Endothelial cell of umbilical vein (primary cell): Measurements from ENCODE around the gene GPS1. TPM values are rescaled to one million over a fixed set of nuclear protein-coding genes. Genes with fewer than 3 reads are reported as not detected.

Experiments used
- BruUV-seq: library from RNA; stranded (reverse); fragments of 400-500 nt; replicated peaks from 2 replicates; lab custom pipeline; 2021; lab: Mats Ljungman, UMichigan
- CTCF ChIA-PET: fragments of 300-600, 350-600 bp; sonication (Branson Sonifier 250); formaldehyde crosslinking; loops from one replicate; lab custom pipeline; 2021; ENCODE audit warnings: antibody characterized with exemption, inconsistent platforms; lab: Charles Lee
- POLR2A ChIA-PET: fragments of 300-600, 350-600 bp; sonication (Branson Sonifier 250); formaldehyde crosslinking; loops from one replicate; lab custom pipeline; 2021; ENCODE audit warnings: antibody characterized with exemption, inconsistent platforms; lab: Charles Lee
- DNase-seq: peaks from one replicate; pipeline ENCODE4 v3.0.0-alpha.2; 2011; ENCODE audit warnings: low read depth, low spot score
- FAIRE-seq: peaks from 2 replicates; lab custom pipeline; 2011; peaks lifted over from hg19 to GRCh38; lab: Jason Lieb, UNC
- H2AFZ ChIP-seq: 2 replicates; pipeline ENCODE4 v1.6.0; 2012; ENCODE audit warnings: low read depth, low read length, control low read depth, inconsistent platforms
- H3K27ac ChIP-seq: 2 replicates; pipeline ENCODE4 v1.5.1; 2011; ENCODE audit warnings: low read depth, mild to moderate bottlenecking, control low read depth, low read length, moderate library complexity; ENCODE audit not compliant: insufficient read depth
- H3K27me3 ChIP-seq, 2 experiments: 2 replicates each; pipeline versions ENCODE4 v1.6.0 to v1.6.1; 2011; ENCODE audit warnings: low read length in 2 of 2, mixed read lengths in 1 of 2; ENCODE audit not compliant: control insufficient read depth in 2 of 2, insufficient read depth in 2 of 2
- H3K36me3 ChIP-seq, 2 experiments: 2 replicates in 1 of 2; 3 replicates in 1 of 2; pipeline ENCODE4 v1.5.1; 2011; ENCODE audit warnings: low read length in 2 of 2, mild to moderate bottlenecking in 1 of 2, moderate library complexity in 1 of 2; ENCODE audit not compliant: control insufficient read depth in 2 of 2, insufficient read depth in 2 of 2; ENCODE audit errors: extremely low read depth in 1 of 2
- H3K4me1 ChIP-seq: 3 replicates; pipeline ENCODE4 v1.5.1; 2011; ENCODE audit warnings: mild to moderate bottlenecking, low read length; ENCODE audit not compliant: control insufficient read depth, insufficient read depth; ENCODE audit errors: extremely low read depth
- H3K4me2 ChIP-seq: 2 replicates; pipeline ENCODE4 v1.6.1; 2011; ENCODE audit warnings: low read length, control low read depth, mixed read lengths; ENCODE audit not compliant: insufficient read depth
- H3K4me3 ChIP-seq, 3 experiments: fragments of 200-600 bp in 1 of 3; sonication (generic), shearing (Covaris generic) in 1 of 3; replicated peaks in 1 of 3; 2 replicates each; pipeline ENCODE4 v1.5.1; 2011 to 2016; ENCODE audit warnings: control low read depth in 3 of 3, low read length in 3 of 3, mild to moderate bottlenecking in 2 of 3, inconsistent platforms in 1 of 3, low read depth in 1 of 3, moderate library complexity in 1 of 3; ENCODE audit not compliant: insufficient read depth in 1 of 3
- H3K79me2 ChIP-seq: 2 replicates; pipeline ENCODE4 v1.6.0; 2012; ENCODE audit warnings: low read length, inconsistent platforms; ENCODE audit not compliant: control insufficient read depth, insufficient read depth
- H3K9ac ChIP-seq: replicated peaks from 2 replicates; pipeline ENCODE3; 2011; ENCODE audit warnings: low read length, control low read depth; ENCODE audit not compliant: insufficient read depth; ENCODE audit errors: extremely low read depth
- H3K9me1 ChIP-seq: replicated peaks from 3 replicates; pipeline ENCODE4 v1.6.0; 2011; ENCODE audit warnings: mild to moderate bottlenecking, low read length; ENCODE audit not compliant: control insufficient read depth, insufficient read depth; ENCODE audit errors: extremely low read depth
- H3K9me3 ChIP-seq: replicated peaks from 2 replicates; pipeline ENCODE4 v1.5.1; 2012; ENCODE audit warnings: low read length, inconsistent platforms; ENCODE audit not compliant: control insufficient read depth, insufficient read depth
- H4K20me1 ChIP-seq: replicated peaks from 2 replicates; pipeline ENCODE3; 2011; ENCODE audit warnings: mild to moderate bottlenecking, low read length; ENCODE audit not compliant: control insufficient read depth, insufficient read depth; ENCODE audit errors: extremely low read depth
- CTCF ChIP-seq, 2 donors: IDR thresholded peaks; 1 replicate in 1 of 2; 2 replicates in 1 of 2; pipeline ENCODE4 v1.5.1; 2011; ENCODE audit warnings: low read length in 2 of 2, mild to moderate bottlenecking in 2 of 2, moderate library complexity in 2 of 2, control low read depth in 1 of 2, inconsistent platforms in 1 of 2, low read depth in 1 of 2; ENCODE audit not compliant: insufficient read depth in 1 of 2; ENCODE audit errors: extremely low read depth in 1 of 2
- EZH2 ChIP-seq: IDR thresholded peaks from 2 replicates; pipeline ENCODE4 v1.6.1; 2012; ENCODE audit warnings: borderline replicate concordance, low read depth, mild to moderate bottlenecking, moderate library complexity, low read length, inconsistent platforms; ENCODE audit not compliant: severe bottlenecking
- FOS ChIP-seq: IDR thresholded peaks from 2 replicates; pipeline ENCODE4 v1.6.1; 2011; ENCODE audit warnings: mild to moderate bottlenecking, low read length, moderate library complexity, borderline replicate concordance; ENCODE audit not compliant: insufficient read depth
- GATA2 ChIP-seq: IDR thresholded peaks from 2 replicates; pipeline ENCODE4 v1.7.0; 2011; ENCODE audit warnings: low read depth, mild to moderate bottlenecking, moderate library complexity, mixed read lengths, low read length; ENCODE audit not compliant: insufficient read length, insufficient read depth
- JUN ChIP-seq: IDR thresholded peaks from 2 replicates; pipeline ENCODE4 v1.6.1; 2011; ENCODE audit warnings: borderline replicate concordance, low read depth; ENCODE audit not compliant: insufficient read length, insufficient read depth
- MAX ChIP-seq: IDR thresholded peaks from 2 replicates; pipeline ENCODE4 v1.6.1; 2011; ENCODE audit not compliant: insufficient read depth, insufficient read length
- MYC ChIP-seq: IDR thresholded peaks from one replicate; pipeline ENCODE4 v1.6.1; 2011; ENCODE audit warnings: mild to moderate bottlenecking, low read depth, low read length
- POLR2A ChIP-seq: IDR thresholded peaks from 2 replicates; pipeline ENCODE4 v1.6.1; 2012; ENCODE audit warnings: low read depth, mild to moderate bottlenecking, control low read depth, low read length
- POLR2AphosphoS5 ChIP-seq: IDR thresholded peaks from 2 replicates; pipeline ENCODE4 v1.6.1; 2012; ENCODE audit warnings: low read depth, mild to moderate bottlenecking, control low read depth, low read length, moderate library complexity; ENCODE audit not compliant: insufficient read depth
- dilution Hi-C: fragments of 300-500 bp; cut with MboI; formaldehyde crosslinking; loops from one replicate; pipeline ENCODE4 v1.15.0; 2019; ENCODE audit warnings: low sequenced_read_pairs; ENCODE audit not compliant: extremely low pct_ligation_motif_present
- intact Hi-C: fragments of 100-400 bp; cut with micrococcal nuclease; formaldehyde crosslinking; loops from one replicate; pipeline ENCODE4 v1.10.0; 2022
- polyA plus RNA-seq, 4 experiments: library from polyadenylated mRNA; depleted of rRNA in 3 of 4; stranded (reverse) in 3 of 4; unstranded in 1 of 4; fragments of >200 nt; gene quantifications; 2 replicates each; pipeline versions ENCODE4 v1.2.1 to v1.2.3, GENCODE V29; 2011 to 2012; ENCODE audit warnings: missing spikeins in 1 of 4
- total RNA-seq: library from RNA; stranded (reverse); gene quantifications from 2 replicates; pipeline ENCODE4 v1.2.3, GENCODE V29; 2021

GPS1 gene
- total and polyA plus RNA-seq, 2 donors (not counting 3 experiments of a cell fraction or from before 2014, with no cell fraction given): 116 to 178 TPM

DNA sequence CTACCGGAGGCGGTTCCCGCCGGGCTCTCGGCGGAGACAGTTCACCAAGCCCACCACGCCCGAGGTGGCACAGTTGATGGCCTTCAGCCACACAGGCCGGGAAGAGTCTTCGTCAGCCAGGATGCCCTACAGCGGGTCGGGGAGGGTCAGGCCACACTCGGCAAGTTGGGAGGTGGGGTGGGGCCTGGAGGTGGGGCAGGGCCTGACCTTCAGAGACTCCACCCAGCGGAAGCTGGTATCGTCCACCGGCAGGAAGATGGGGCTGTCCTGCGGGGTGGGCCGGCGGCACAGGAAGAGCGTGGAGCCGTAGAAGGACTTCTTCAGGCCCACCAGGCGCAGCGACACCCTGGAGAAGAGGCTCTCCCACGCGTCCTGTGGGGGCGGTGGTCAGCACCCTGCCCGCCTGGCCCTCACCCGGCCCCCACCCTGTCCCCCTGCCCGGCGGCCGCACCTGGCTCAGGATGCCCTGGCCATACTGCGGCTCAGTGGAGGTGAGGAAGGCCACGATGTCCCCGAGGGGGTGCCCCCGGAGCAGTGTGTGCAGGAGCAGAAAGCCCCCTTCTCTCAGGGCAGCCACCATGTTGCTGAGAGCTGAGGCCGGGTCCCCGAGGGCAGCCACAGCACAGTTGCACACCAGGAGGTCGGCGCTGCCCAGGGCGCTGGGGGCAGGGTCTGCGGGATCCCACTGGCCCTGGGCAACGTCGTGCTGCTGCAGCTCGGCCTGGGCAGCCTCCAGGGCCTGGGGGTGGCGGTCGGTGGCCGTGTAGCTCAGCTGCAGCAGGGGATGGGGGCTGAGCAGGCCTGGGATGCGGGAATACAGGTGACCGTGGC, 33.5 kb downstream of the GPS1 start:
- H3K9me1 ChIP-seq: no peaks in the 10 kb centered on the region
- no peak overlapping the region for H2AFZ ChIP-seq
- FAIRE-seq (no peak), DNase-seq (no peak)
- ChIA-PET POLR2A (no interaction called here), CTCF (interaction anchor here (0.9 kb wide), 1 partner anchor 55 kb away, joined by 3 read pairs; no protein-coding TSS in a partner anchor)
- H3K27ac ChIP-seq: no peak overlapping the region
- BruUV-seq: no TSS peak
- H3K4me1 ChIP-seq: no peaks in the 10 kb centered on the region
- no peaks in the 10 kb centered on the region for H3K27me3 ChIP-seq
- no peaks in the 10 kb centered on the region for H4K20me1 ChIP-seq
- no peak overlapping the region for H3K4me2 ChIP-seq
- dilution Hi-C loops (no loop called here), intact Hi-C loops (no loop called here)
- no peak overlapping the region for H3K9ac ChIP-seq
- no peaks in the 10 kb centered on the region for H3K9me3 ChIP-seq
- peaks cover 44 to 87% of the 10 kb centered on the region in 2 experiments for H3K36me3 ChIP-seq
- TF ChIP-seq FOS: no peak
- no peak for TF ChIP-seq MYC
- TF ChIP-seq EZH2: no peak
- TF ChIP-seq MAX: no peak
- no peak for TF ChIP-seq POLR2A
- no peak for TF ChIP-seq CTCF (IDR thresholded peaks at IDR 0.05; ENCODE audit: extremely low read depth in 1 of 2, insufficient read depth in 1 of 2, low read depth in 1 of 2, low read length in 2 of 2)
- no peak for TF ChIP-seq JUN
- no peak for TF ChIP-seq GATA2
- TF ChIP-seq POLR2AphosphoS5: no peak
- peaks cover 3% of the 10 kb centered on the region for H3K79me2 ChIP-seq
- no peak overlapping the region for H3K4me3 ChIP-seq
